Stimulated activated CD8-positive, alpha-beta memory T cell treated with anti-CD3 and anti-CD28 coated beads, Interleukin-7, amount 100 ng/mL, for 48 hours (primary cell): ENCODE measurements around the gene INPP5E.

Experiments used
- DNase-seq, 2 donors: peaks; one replicate each; pipeline ENCODE4 v3.0.0-alpha.2; 2020; ENCODE audit warnings: low read depth in 1 of 2; ENCODE audit errors: extremely low read depth in 1 of 2

INPP5E gene

GRCh38 chr9:136430588-136431234, 8.9 kb downstream of the INPP5E start:
- no peak for DNase-seq

- DNase-seq = no peak
Observed at GRCh38 chr9:136429683-136430491, 9.8 kb downstream of the INPP5E start.

DNA sequence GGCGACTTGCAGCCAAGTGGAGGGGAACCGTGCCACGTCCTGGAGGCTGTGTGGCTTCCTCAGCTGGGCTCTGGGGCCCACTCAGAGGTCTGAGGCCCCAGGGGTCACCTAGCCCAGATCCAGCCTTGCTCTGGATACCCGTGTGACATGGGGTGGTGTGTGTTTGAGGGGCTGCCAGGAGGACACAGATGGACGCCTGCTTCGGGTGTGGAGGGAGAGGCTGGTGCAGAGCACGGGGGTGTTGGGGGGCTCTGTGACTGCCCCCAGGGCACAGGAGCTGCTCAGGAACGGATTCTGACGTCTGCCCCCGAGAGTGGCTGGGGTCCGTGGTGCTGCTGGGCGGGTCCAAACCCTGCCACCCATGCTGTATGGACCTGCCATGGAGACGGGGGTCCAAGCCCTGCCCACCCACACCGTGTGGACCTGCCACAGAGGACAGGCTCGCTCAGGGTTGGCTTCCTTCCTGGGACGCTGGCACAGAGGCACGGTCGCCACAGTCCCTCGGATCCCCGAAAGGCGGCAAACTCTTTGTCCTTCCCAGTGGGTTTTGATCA, 10.5 kb downstream of the INPP5E start:
- DNase-seq = no peak

GRCh38 chr9:136426787-136427186, 12.9 kb downstream of the INPP5E start:
- no peak for DNase-seq

GRCh38 chr9:136425367-136425766, 14.3 kb downstream of the INPP5E start:
- DNase-seq = peak in 1 of 2 donors; percentile 46

DNA sequence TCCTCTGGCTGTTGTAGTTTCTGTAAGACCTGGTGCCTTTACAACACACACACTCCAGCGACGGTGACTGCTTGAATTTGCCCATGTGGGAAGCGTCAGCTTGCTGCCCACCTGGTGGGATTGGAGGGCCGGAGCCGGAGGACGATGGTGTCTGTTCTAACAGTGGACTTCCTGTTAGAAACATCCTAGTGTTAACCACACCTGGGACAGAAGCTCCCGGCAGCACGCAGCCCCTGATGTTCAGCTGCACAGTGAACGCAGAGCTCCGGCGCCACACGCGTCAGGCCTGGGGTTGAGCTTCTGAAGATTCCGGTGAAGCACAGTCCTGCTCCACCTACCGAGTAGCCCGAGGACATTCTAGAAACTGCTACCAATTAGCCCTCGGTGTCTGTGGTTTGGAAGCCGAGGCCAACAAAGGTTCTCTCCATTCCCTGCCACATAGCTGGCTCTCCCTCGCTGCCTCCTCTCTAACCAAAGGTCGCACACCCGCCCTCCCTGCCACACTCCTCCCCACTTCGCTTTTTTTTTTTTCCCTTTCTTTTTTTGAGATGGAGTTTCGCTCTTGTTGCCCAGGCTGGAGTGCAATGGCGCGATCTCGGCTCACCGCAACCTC, 14.8 kb downstream of the INPP5E start:
- no peak for DNase-seq

- DNase-seq = no peak
Observed at GRCh38 chr9:136423432-136424146, 16.1 kb downstream of the INPP5E start.

- DNase-seq = no peak
Observed at GRCh38 chr9:136422876-136423275, 16.8 kb downstream of the INPP5E start.

- no peak for DNase-seq
Observed at GRCh38 chr9:136421791-136422190, 17.9 kb downstream of the INPP5E start.

- DNase-seq = no peak
Observed at GRCh38 chr9:136419092-136419420, 20.6 kb downstream of the INPP5E start.

DNA sequence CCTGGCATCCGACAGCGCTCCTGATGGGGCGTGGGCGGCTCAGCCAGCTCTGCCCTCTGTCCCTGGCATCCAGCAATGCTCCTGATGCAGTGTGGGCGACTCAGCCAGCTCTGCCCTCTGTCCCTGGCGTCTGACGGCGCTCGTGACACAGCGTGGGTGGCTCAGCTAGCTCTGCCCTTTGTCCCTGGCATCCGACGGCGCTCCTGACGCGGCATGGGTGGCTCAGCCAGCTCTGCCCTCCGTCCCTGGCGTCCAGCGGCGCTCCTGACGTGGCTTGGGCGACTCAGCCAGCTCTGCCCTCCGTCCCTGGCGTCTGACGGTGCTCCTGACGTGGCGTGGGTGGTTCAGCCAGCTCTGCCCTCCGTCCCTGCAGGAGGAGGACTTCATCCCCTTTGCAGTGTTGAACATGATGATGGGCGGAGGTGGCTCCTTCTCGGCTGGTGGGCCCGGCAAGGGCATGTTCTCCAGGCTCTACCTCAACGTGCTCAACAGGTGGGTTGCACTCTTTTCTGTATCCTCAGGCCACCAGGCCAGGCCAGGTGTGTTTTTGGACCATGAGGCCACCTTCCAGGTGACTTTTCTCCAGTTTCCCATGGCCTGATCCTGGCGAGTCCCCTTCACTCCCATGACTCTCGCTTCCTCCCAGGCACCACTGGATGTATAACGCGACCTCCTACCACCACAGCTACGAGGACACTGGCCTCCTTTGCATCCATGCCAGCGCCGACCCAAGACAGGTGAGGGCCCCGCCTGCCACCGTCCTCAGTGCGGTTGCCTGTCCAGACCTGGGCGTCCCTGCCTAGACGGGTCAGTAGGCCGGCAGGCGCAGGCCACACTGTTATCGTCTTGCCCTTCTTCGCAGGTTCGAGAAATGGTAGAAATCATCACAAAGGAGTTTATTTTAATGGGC, 21.2 kb downstream of the INPP5E start:
- no peak for DNase-seq

- DNase-seq = no peak
Observed at GRCh38 chr9:136416914-136417313, 22.7 kb downstream of the INPP5E start.

DNA sequence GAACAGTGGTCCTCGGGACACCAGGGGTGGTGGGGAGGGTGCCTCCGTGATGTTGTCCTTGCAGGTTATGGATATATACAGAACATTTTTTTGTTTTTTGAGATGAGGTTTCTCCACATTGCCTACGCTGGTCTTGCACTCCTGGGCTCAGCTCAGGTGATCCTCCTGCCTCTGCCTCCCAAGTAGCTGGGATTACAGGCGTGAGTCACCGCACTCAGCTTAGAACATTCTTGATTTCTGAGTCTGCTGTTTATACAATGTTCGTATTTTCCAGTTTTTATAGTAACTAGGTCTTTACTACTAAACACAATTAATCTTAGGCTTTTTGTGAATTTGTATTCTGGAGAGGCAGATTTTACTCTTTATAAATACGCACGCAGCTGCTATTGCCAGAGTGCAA, 23.2 kb downstream of the INPP5E start:
- no peak for DNase-seq

DNA sequence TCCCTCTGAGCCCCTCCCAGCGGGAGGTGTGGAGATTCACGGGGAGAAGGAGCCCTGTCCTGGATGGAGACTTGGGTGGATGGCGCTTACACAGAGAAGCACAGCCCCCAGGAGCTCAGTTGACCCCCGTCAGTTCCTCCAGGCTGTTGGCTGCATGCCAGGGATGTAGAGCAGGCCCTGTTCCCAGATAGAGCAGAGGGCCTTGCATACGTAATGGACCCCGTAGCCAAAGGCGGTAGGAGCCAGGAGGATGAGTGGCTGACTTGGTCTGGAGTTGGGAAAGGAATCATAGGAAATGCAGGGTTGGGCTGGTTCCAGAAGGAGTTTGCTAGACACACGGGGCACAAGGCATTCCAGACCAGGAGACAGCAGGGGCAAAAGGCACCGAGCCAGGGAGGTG, 26.7 kb downstream of the INPP5E start:
- DNase-seq = no peak

DNA sequence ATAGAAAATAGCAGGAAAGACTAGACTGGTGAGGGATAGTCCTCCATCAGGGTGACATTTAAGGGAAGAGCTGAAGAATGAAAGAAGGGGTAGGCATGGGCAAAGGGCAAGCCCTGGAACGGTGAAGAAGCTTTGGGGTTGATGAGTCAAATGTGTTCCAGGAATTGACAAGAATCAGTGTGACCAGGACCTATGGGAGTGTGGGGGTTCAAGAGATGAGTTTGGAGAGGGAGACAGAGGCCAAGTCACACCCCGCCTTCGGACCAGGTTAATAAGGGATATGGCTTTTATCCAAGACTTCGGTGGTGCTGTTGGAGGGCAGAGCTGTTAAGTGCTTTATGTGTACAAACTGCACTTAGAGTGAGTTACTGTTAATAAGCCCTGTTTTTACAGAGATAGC, 28.3 kb downstream of the INPP5E start:
- DNase-seq = no peak

GRCh38 chr9:136410500-136411287, 29.0 kb downstream of the INPP5E start, which contains the start of the genes ENTR1 and PMPCA:
Gene ENTR1, minus strand, starts transcription at chr9:136410614. Its CDS starts 217 bp downstream, at chr9:136410397.
Gene PMPCA, plus strand, starts transcription at chr9:136410658. Its CDS starts 11 bp downstream, at chr9:136410669.
- DNase-seq = peak; percentile 90 to 91

- peak in 1 of 2 donors; percentile 17 for DNase-seq
Observed at GRCh38 chr9:136409557-136410455, 29.8 kb downstream of the INPP5E start.

GRCh38 chr9:136407911-136408310, 31.7 kb downstream of the INPP5E start:
- DNase-seq = no peak
